H9 (cell line): ENCODE results near the gene PRRT1B. TPM values are rescaled to one million over a fixed set of nuclear protein-coding genes. Genes with fewer than 3 reads are reported as not detected.
A peak's percentile ranks its signal among the peaks of the same experiment; 100 is the strongest.

ENCODE experiments used
- DNase-seq: peaks from one replicate; pipeline ENCODE4 v3.0.0-alpha.2; 2017
- H2AFZ ChIP-seq: one replicate; pipeline ENCODE4 v1.6.1; 2013; ENCODE audit warnings: mild to moderate bottlenecking, low read length, control low read depth, moderate library complexity
- H2AK5ac ChIP-seq: 2 replicates; pipeline ENCODE4 v1.6.1; 2013; ENCODE audit warnings: low read length, control low read depth, mixed read lengths; ENCODE audit not compliant: insufficient read length
- H2BK120ac ChIP-seq: one replicate; pipeline ENCODE4 v1.6.1; 2013; ENCODE audit warnings: low read depth, mild to moderate bottlenecking, low read length, control low read depth, inconsistent platforms; ENCODE audit not compliant: poor library complexity, severe bottlenecking
- H2BK12ac ChIP-seq: 2 replicates; pipeline ENCODE4 v1.6.1; 2013; ENCODE audit warnings: low read length, control low read depth, mixed read lengths, low read depth; ENCODE audit not compliant: insufficient read length
- H2BK15ac ChIP-seq: 2 replicates; pipeline ENCODE4 v1.6.1; 2013; ENCODE audit warnings: low read depth, low read length, control low read depth
- H2BK20ac ChIP-seq: one replicate; pipeline ENCODE4 v1.6.1; 2013; ENCODE audit warnings: low read depth, mild to moderate bottlenecking, low read length, control low read depth, inconsistent platforms; ENCODE audit not compliant: poor library complexity, severe bottlenecking
- H2BK5ac ChIP-seq: 2 replicates; pipeline ENCODE4 v1.6.1; 2013; ENCODE audit warnings: low read length, control low read depth, mixed read lengths; ENCODE audit not compliant: insufficient read length
- H3K14ac ChIP-seq: 2 replicates; pipeline ENCODE4 v1.6.1; 2013; ENCODE audit warnings: low read length, control low read depth; ENCODE audit not compliant: insufficient read depth
- H3K18ac ChIP-seq: 2 replicates; pipeline ENCODE4 v1.6.1; 2013; ENCODE audit warnings: low read depth, mild to moderate bottlenecking, mixed read lengths, low read length, control low read depth; ENCODE audit not compliant: insufficient read length
- H3K23ac ChIP-seq: 2 replicates; pipeline ENCODE4 v1.6.1; 2013; ENCODE audit warnings: low read length, control low read depth, mixed read lengths, low read depth; ENCODE audit not compliant: insufficient read length
- H3K23me2 ChIP-seq: 2 replicates; pipeline ENCODE4 v1.6.1; 2013; ENCODE audit warnings: low read depth, mild to moderate bottlenecking, mixed read lengths, low read length, control low read depth; ENCODE audit not compliant: insufficient read length, poor library complexity, severe bottlenecking
- H3K27ac ChIP-seq: 2 replicates; pipeline ENCODE4 v1.5.1; 2013; ENCODE audit warnings: low read length, control low read depth, mixed read lengths, low read depth; ENCODE audit not compliant: insufficient read length
- H3K27me3 ChIP-seq: 2 replicates; pipeline ENCODE4 v1.6.1; 2013; ENCODE audit warnings: low read length, control low read depth, inconsistent platforms; ENCODE audit not compliant: insufficient read depth
- H3K4ac ChIP-seq: 2 replicates; pipeline ENCODE4 v1.6.1; 2013; ENCODE audit warnings: low read depth, mild to moderate bottlenecking, control low read depth, inconsistent platforms, low read length, moderate library complexity
- H3K4me1 ChIP-seq: 2 replicates; pipeline ENCODE4 v1.6.1; 2013; ENCODE audit warnings: low read length, control low read depth, inconsistent platforms; ENCODE audit not compliant: insufficient read depth
- H3K4me2 ChIP-seq: 2 replicates; pipeline ENCODE4 v1.6.1; 2013; ENCODE audit warnings: low read length, control low read depth, mixed read lengths; ENCODE audit not compliant: insufficient read length, insufficient read depth
- H3K56ac ChIP-seq: 2 replicates; pipeline ENCODE4 v1.6.1; 2013; ENCODE audit warnings: low read depth, mild to moderate bottlenecking, mixed read lengths, low read length, control low read depth; ENCODE audit not compliant: insufficient read length
- H3K79me1 ChIP-seq: 2 replicates; pipeline ENCODE4 v1.6.1; 2013; ENCODE audit warnings: low read depth, mild to moderate bottlenecking, moderate library complexity, low read length, control low read depth, inconsistent platforms; ENCODE audit not compliant: insufficient read depth, poor library complexity, severe bottlenecking
- H3K79me2 ChIP-seq: 2 replicates; pipeline ENCODE4 v1.6.1; 2013; ENCODE audit warnings: low read length, control low read depth, inconsistent platforms; ENCODE audit not compliant: insufficient read depth
- H3K9ac ChIP-seq: 2 replicates; pipeline ENCODE4 v1.6.1; 2013; ENCODE audit warnings: low read length, control low read depth, mixed read lengths; ENCODE audit not compliant: insufficient read length; ENCODE audit errors: extremely low read depth
- H3K9me3 ChIP-seq: one replicate; pipeline ENCODE4 v1.6.1; 2013; ENCODE audit warnings: low read depth, low read length, inconsistent platforms; ENCODE audit not compliant: control insufficient read depth
- H3T11ph ChIP-seq: one replicate; pipeline ENCODE4 v1.6.1; 2013; ENCODE audit warnings: mild to moderate bottlenecking, low read length, control low read depth, inconsistent platforms
- H4K20me1 ChIP-seq: one replicate; pipeline ENCODE4 v1.6.1; 2013; ENCODE audit not compliant: control insufficient read depth, insufficient read length, insufficient read depth
- H4K5ac ChIP-seq: 2 replicates; pipeline ENCODE4 v1.6.1; 2013; ENCODE audit warnings: low read depth, mild to moderate bottlenecking, mixed read lengths, low read length, control low read depth; ENCODE audit not compliant: insufficient read length
- H4K8ac ChIP-seq: replicated peaks from 2 replicates; pipeline ENCODE4 v1.6.1; 2013; ENCODE audit warnings: low read length, control low read depth, mixed read lengths, low read depth; ENCODE audit not compliant: insufficient read length
- H4K91ac ChIP-seq: 2 replicates; pipeline ENCODE4 v1.6.1; 2013; ENCODE audit warnings: low read depth, mild to moderate bottlenecking, moderate library complexity, mixed read lengths, low read length, control low read depth; ENCODE audit not compliant: insufficient read length
- H3K27ac Mint-ChIP-seq, 3 experiments: 2 replicates in 2 of 3; 3 replicates in 1 of 3; pipeline ENCODE4 v1.8.0; 2020 to 2021; ENCODE audit warnings: mixed read lengths in 3 of 3, mild to moderate bottlenecking in 1 of 3, moderate library complexity in 1 of 3
- H3K27me3 Mint-ChIP-seq: 2 replicates; pipeline ENCODE4 v1.8.0; 2021; ENCODE audit warnings: low read depth, mild to moderate bottlenecking, moderate library complexity, mixed read lengths
- H3K36me3 Mint-ChIP-seq, 3 experiments: 2 replicates in 2 of 3; 3 replicates in 1 of 3; pipeline ENCODE4 v1.8.0; 2020 to 2021; ENCODE audit warnings: low read depth in 3 of 3, mixed read lengths in 3 of 3; ENCODE audit not compliant: insufficient read depth in 1 of 3
- H3K4me1 Mint-ChIP-seq, 2 experiments: 2 replicates each; pipeline ENCODE4 v1.8.0; 2020; ENCODE audit warnings: mixed read lengths in 2 of 2
- H3K4me3 Mint-ChIP-seq, 2 experiments: 2 replicates in 1 of 2; 3 replicates in 1 of 2; pipeline ENCODE4 v1.8.0; 2020 to 2021; ENCODE audit warnings: mild to moderate bottlenecking in 2 of 2, mixed read lengths in 2 of 2, moderate library complexity in 1 of 2
- H3K9me3 Mint-ChIP-seq, 2 experiments: 2 replicates in 1 of 2; 3 replicates in 1 of 2; pipeline ENCODE4 v1.8.0; 2020; ENCODE audit warnings: mild to moderate bottlenecking in 2 of 2, mixed read lengths in 2 of 2, moderate library complexity in 1 of 2
- WGBS: extraction: QIAGEN DNeasy Blood & Tissue Kit; methylation state at CpG from one replicate; pipeline ENCODE4 v1.1.7; 2013; ENCODE audit warnings: missing lambda C conversion rate, low lambda C conversion rate, mixed read lengths; ENCODE audit not compliant: insufficient read length; ENCODE audit errors: extremely low coverage; 5-methylcytosine and 5-hydroxymethylcytosine counted together
- total RNA-seq: library from RNA; stranded (reverse); gene quantifications from 2 replicates; pipeline ENCODE4 v1.2.1, GENCODE V29; 2021
- TF ChIP-seq, protein P1 (sequence below): fragments of 200-600 bp; sonication (generic); conservative IDR thresholded peaks from 3 replicates; pipeline ENCODE4 v1.8.0; 2021; ENCODE audit warnings: antibody characterized with exemption, mild to moderate bottlenecking

The PRRT1B gene
- total RNA-seq, 1 experiment from 2014 or later, result 1.0 TPM

DNA sequence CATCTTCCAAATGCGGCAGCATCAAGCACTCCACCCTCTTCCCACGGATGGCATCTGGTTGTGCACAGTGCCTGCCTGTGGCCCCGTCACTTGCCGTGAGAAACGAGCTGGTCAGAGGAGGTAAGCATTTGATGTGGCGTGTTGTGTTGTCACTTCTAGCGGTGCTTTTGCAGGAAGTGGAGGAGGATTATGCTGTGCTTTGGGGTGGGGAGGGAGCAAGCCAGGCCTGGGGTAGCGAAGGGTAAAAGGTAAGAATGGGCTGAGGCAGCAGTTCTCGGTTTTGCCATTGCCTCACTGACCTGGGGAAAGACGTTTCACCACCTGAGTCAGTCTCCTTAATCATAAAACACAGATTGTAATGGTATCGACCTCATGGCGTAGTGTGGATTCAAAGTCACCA, 44.9 kb upstream of the PRRT1B start:
- Histone ChIP-seq H3T11ph (no peak overlapping the region), H3K79me2 (no peaks in the 10 kb centered on the region), H2BK120ac (no peak overlapping the region), H3K79me1 (no peaks in the 10 kb centered on the region), H3K9me3 (no peaks in the 10 kb centered on the region), H3K18ac (no peak overlapping the region), H3K56ac (no peak overlapping the region), H2BK12ac (no peak overlapping the region), H3K4ac (no peak overlapping the region), H4K8ac (no peak overlapping the region), H3K14ac (no peak overlapping the region), H3K23me2 (peaks cover 9% of the 10 kb centered on the region), H2BK5ac (no peak overlapping the region), H3K4me1 (no peaks in the 10 kb centered on the region), H3K23ac (no peak overlapping the region), H2BK20ac (no peak overlapping the region), H2AFZ (no peak overlapping the region), H4K20me1 (peaks cover 2% of the 10 kb centered on the region), H2AK5ac (no peak overlapping the region), H3K4me2 (no peak overlapping the region), H3K27me3 (no peaks in the 10 kb centered on the region), H3K9ac (no peak overlapping the region), H4K91ac (no peak overlapping the region), H2BK15ac (no peak overlapping the region), H3K27ac (no peak overlapping the region), H4K5ac (no peak overlapping the region)
- DNase-seq, result no peak
- Mint-ChIP-seq H3K36me3 (peaks cover 20 to 66% (median 54%) of the 10 kb centered on the region in 3 experiments; a peak in 6 of 7 replicates), H3K27ac (peak overlapping the region in 2 of 3 experiments; percentile 36 to 85; a peak in 3 of 7 replicates), H3K9me3 (no peaks in the 10 kb centered on the region), H3K4me1 (peaks cover 30 to 43% of the 10 kb centered on the region in 2 experiments), H3K27me3 (peaks cover 7% of the 10 kb centered on the region), H3K4me3 (no peak overlapping the region)
- TF ChIP-seq, protein P1, sequence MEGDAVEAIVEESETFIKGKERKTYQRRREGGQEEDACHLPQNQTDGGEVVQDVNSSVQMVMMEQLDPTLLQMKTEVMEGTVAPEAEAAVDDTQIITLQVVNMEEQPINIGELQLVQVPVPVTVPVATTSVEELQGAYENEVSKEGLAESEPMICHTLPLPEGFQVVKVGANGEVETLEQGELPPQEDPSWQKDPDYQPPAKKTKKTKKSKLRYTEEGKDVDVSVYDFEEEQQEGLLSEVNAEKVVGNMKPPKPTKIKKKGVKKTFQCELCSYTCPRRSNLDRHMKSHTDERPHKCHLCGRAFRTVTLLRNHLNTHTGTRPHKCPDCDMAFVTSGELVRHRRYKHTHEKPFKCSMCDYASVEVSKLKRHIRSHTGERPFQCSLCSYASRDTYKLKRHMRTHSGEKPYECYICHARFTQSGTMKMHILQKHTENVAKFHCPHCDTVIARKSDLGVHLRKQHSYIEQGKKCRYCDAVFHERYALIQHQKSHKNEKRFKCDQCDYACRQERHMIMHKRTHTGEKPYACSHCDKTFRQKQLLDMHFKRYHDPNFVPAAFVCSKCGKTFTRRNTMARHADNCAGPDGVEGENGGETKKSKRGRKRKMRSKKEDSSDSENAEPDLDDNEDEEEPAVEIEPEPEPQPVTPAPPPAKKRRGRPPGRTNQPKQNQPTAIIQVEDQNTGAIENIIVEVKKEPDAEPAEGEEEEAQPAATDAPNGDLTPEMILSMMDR, result no peak
- no CpG with 5 or more reads among the region's 12 CpGs for WGBS
